ENCODE results near the gene RNF11.

Gene RNF11

DNA sequence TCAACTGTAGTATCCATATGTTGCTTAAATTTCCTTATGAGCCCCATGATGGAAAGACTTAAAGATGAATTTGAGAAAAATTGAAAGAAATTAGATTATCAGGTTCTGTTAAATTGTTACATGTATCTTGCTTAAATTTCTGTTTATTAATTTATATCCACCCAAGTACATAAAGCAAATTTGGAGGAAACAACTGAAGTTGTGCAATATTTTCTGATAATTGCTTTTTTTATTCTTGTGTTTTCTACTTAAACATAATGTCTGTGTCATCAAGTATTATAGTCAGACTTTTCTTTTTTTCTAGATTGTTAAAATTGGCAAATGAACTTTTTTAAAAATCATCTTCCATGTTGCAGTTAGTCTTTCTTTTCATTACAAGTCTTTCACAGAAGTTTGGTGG, 36.8 kb downstream of the RNF11 start:
- DNase-seq (ENCODE audit: extremely low read depth, low read depth): no peak
- no peak overlapping the region for H3K4me3 ChIP-seq (replicated peaks; ENCODE audit: low read depth, low read length)
- no peak for TF ChIP-seq CTCF (IDR thresholded peaks at IDR 0.05; ENCODE audit: low read depth, low read length, missing control alignments)

DNA sequence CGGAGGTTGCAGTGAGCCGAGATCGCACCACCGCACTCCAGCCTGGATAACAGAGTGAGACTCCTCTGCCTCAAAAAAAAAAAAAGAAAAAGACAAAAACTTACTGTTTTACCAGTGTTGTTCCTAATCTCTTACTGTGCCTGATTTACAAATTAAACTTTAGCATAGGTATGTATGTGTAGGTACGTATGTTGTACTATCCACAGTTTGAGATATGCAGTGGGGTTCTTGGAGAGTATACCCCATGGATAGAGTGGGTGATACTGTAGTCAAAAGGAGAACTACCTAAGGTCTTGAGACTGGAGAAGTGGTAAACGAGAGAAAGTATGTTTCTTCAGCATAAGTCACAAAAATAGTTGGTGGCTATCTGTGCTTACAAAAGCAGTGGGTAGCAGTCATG, 38.6 kb downstream of the RNF11 start:
- no peak for DNase-seq (ENCODE audit: extremely low read depth, low read depth)
- no peak for TF ChIP-seq CTCF (IDR thresholded peaks at IDR 0.05; ENCODE audit: low read depth, low read length, missing control alignments)
- no peak overlapping the region for H3K4me3 ChIP-seq (replicated peaks; ENCODE audit: low read depth, low read length)

GRCh38 chr1:51276286-51276685, 40.2 kb downstream of the RNF11 start:
- DNase-seq (ENCODE audit: extremely low read depth, low read depth): no peak
- no peak overlapping the region for H3K4me3 ChIP-seq (replicated peaks; ENCODE audit: low read depth, low read length)
- no peak for TF ChIP-seq CTCF (IDR thresholded peaks at IDR 0.05; ENCODE audit: low read depth, low read length, missing control alignments)

GRCh38 chr1:51280321-51280978, 44.4 kb downstream of the RNF11 start:
- H3K4me3 ChIP-seq (replicated peaks; ENCODE audit: low read depth, low read length): no peak overlapping the region
- no peak for DNase-seq (ENCODE audit: extremely low read depth, low read depth)
- TF ChIP-seq CTCF (IDR thresholded peaks at IDR 0.05; ENCODE audit: low read depth, low read length, missing control alignments): no peak

DNA sequence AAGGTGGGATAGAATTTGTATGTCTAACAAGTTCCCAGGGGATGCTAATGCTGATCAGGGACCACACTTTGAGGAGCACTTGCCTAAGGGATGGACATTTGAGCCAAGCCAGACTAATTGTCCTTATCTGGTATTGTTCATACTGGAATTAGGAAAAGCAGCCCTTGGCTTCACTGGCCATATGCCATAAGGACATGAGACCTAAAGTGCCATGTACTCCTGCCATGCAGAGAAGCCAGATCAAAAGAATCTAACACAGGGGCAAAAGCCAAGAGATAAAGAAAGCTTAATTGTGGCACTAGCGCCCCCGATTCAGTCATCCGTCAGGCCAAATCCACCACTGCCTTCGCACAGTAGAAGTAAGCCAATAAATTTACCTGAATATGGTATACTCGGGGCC, 45.7 kb downstream of the RNF11 start:
- TF ChIP-seq CTCF (IDR thresholded peaks at IDR 0.05; ENCODE audit: low read depth, low read length, missing control alignments): no peak

DNA sequence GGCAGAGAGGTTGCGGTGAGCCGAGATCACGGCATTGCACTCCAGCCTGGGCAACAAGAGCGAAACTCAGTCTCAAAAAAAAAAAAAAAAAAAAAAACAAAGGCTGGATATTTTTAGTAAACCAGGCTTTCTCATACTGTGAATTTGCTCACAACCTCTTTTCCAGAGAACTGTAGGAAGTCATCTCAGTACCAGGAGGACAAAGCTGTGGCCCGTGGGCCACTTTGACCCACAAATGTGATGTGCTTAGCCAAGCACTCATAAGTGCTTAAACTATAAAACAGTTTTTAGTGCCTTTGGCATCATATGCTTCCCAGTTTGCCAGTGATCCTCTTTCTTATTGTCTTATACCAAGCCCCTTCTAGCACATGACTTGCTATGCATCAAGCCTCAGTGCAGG, 46.5 kb downstream of the RNF11 start:
- TF ChIP-seq CTCF (IDR thresholded peaks at IDR 0.05; ENCODE audit: low read depth, low read length, missing control alignments): no peak
- no peak for DNase-seq (ENCODE audit: extremely low read depth, low read depth)

More for the DNA sequence above, 45.7 kb downstream of the RNF11 start:
- no peak for DNase-seq (ENCODE audit: extremely low read depth, low read depth)
- H3K4me3 ChIP-seq (replicated peaks; ENCODE audit: low read depth, low read length): no peak overlapping the region

DNA sequence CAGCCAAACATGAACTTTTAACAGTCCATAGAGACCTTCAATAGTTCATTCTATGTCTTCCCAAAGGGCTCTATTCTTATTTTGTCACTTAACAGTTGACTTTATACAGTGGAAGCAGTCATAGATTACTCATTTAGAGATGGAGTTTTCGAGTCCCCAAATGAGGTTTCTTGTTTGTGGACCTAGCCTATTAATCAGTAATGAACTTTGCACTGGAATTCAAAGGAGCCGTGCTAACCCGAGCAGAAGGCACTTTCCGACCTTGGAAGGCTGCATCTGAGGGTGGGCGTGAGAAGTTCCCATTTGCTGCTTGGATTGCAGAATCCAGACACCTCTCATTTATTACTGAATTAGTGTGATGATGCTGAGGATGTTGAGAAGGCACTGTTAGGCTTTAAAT, 47.9 kb downstream of the RNF11 start:
- H3K4me3 ChIP-seq (replicated peaks; ENCODE audit: low read depth, low read length): no peak overlapping the region
- no peak for DNase-seq (ENCODE audit: extremely low read depth, low read depth)
- no peak for TF ChIP-seq CTCF (IDR thresholded peaks at IDR 0.05; ENCODE audit: low read depth, low read length, missing control alignments)

More for the DNA sequence above, 46.5 kb downstream of the RNF11 start:
- no peak overlapping the region for H3K4me3 ChIP-seq (replicated peaks; ENCODE audit: low read depth, low read length)
